Measurements from ENCODE around the gene INTS11.

The INTS11 gene

GRCh38 chr1:1324084-1324523 is 356 bp downstream of the INTS11 start:
- Histone ChIP-seq H3K27ac (peak overlapping the region; percentile 64), H3K27me3 (replicated peaks) (no peaks in the 10 kb centered on the region), H3K36me3 (replicated peaks) (peaks cover 24% of the 10 kb centered on the region), H3K4me3 (ENCODE audit: low read depth, low read length) (peak overlapping the region; percentile 80)
- in situ Hi-C loops (cut with HindIII; ENCODE audit: low pct_ligation_motif_present, low sequenced_read_pairs) = no loop called here
- TF ChIP-seq, protein P1, sequence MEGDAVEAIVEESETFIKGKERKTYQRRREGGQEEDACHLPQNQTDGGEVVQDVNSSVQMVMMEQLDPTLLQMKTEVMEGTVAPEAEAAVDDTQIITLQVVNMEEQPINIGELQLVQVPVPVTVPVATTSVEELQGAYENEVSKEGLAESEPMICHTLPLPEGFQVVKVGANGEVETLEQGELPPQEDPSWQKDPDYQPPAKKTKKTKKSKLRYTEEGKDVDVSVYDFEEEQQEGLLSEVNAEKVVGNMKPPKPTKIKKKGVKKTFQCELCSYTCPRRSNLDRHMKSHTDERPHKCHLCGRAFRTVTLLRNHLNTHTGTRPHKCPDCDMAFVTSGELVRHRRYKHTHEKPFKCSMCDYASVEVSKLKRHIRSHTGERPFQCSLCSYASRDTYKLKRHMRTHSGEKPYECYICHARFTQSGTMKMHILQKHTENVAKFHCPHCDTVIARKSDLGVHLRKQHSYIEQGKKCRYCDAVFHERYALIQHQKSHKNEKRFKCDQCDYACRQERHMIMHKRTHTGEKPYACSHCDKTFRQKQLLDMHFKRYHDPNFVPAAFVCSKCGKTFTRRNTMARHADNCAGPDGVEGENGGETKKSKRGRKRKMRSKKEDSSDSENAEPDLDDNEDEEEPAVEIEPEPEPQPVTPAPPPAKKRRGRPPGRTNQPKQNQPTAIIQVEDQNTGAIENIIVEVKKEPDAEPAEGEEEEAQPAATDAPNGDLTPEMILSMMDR (IDR thresholded peaks at IDR 0.05; ENCODE audit: low read depth, low read length, missing control alignments) = no peak
- no peak for DNase-seq

DNA sequence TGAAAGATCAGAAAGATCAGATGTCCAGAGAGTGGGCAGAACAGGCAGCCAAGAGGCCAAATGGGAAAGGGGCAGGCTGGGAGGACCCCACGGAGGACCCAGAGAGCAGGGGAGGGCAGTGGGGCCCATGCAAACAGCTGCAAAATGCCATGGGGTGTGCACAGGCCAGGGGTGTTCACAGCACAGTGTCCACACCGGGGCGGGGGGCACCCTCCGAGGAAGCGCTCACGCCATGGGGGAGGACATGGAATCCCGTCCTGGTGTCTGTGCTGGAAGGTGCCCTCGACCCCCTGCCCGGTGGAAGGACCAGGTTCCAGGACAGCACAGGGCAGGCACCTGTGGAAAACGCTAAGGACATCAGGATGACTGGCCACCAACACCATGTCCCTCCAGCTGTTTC is 1.5 kb downstream of the INTS11 start:
- no peak for DNase-seq
- no peaks in the 10 kb centered on the region for H3K27me3 ChIP-seq (replicated peaks)
- H3K27ac ChIP-seq = no peak overlapping the region
- peaks cover 25% of the 10 kb centered on the region for H3K36me3 ChIP-seq (replicated peaks)
- TF ChIP-seq, protein P1 (IDR thresholded peaks at IDR 0.05; ENCODE audit: low read depth, low read length, missing control alignments) = no peak
- in situ Hi-C loops (cut with HindIII; ENCODE audit: low pct_ligation_motif_present, low sequenced_read_pairs) = no loop called here
- no peak overlapping the region for H3K4me3 ChIP-seq (ENCODE audit: low read depth, low read length)

DNA sequence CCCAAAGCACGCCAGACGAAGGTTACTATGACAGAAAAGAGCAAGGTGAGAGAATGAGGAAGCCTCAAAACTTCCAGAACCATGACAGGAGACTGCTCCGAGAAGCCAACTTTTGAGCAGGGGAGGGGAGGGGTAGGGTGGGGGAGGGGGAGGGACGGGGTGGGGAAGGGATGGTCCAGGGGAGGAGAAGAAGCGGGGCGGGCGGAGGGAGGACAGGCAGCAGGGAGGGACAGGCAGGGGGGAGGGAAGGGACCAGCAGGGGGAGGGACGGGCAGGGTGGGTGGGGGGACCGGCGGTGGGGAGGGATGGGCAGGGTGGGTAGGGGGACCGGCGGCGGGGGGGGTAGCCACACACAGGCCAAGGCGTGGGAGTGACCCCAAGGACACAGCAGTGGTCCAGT is 2.0 kb downstream of the INTS11 start:
- Histone ChIP-seq H3K27me3 (replicated peaks) (no peaks in the 10 kb centered on the region), H3K36me3 (replicated peaks) (peaks cover 20% of the 10 kb centered on the region), H3K4me3 (ENCODE audit: low read depth, low read length) (no peak overlapping the region), H3K27ac (no peak overlapping the region)
- DNase-seq = no peak
- TF ChIP-seq, protein P1 (IDR thresholded peaks at IDR 0.05; ENCODE audit: low read depth, low read length, missing control alignments) = no peak
- in situ Hi-C loops (cut with HindIII; ENCODE audit: low pct_ligation_motif_present, low sequenced_read_pairs) = no loop called here

DNA sequence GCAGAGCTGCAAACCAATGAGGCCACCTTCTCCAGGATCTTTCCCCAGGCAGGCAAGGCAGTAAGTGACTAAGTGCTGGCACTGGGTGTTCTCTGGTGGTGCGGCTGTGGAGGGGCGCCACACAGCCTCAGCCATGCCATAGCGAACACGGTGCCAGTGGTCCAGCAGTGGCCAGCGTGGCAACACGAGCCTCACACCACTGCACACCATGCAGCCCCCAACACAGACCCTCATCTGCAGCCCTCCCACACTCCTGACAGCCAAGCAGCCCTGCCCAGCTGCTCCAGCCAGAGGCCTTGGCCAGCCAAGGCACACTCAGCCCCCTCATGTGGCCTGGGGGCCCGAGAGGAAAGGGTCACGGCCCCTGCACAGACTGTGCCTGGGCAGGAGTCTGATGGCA is 3.0 kb downstream of the INTS11 start:
- in situ Hi-C loops (cut with HindIII; ENCODE audit: low pct_ligation_motif_present, low sequenced_read_pairs) = no loop called here
- TF ChIP-seq, protein P1 (IDR thresholded peaks at IDR 0.05; ENCODE audit: low read depth, low read length, missing control alignments) = no peak
- H3K27me3 ChIP-seq (replicated peaks) = no peaks in the 10 kb centered on the region
- no peak overlapping the region for H3K27ac ChIP-seq
- peaks cover 17% of the 10 kb centered on the region for H3K36me3 ChIP-seq (replicated peaks)
- no peak for DNase-seq
- no peak overlapping the region for H3K4me3 ChIP-seq (ENCODE audit: low read depth, low read length)

DNA sequence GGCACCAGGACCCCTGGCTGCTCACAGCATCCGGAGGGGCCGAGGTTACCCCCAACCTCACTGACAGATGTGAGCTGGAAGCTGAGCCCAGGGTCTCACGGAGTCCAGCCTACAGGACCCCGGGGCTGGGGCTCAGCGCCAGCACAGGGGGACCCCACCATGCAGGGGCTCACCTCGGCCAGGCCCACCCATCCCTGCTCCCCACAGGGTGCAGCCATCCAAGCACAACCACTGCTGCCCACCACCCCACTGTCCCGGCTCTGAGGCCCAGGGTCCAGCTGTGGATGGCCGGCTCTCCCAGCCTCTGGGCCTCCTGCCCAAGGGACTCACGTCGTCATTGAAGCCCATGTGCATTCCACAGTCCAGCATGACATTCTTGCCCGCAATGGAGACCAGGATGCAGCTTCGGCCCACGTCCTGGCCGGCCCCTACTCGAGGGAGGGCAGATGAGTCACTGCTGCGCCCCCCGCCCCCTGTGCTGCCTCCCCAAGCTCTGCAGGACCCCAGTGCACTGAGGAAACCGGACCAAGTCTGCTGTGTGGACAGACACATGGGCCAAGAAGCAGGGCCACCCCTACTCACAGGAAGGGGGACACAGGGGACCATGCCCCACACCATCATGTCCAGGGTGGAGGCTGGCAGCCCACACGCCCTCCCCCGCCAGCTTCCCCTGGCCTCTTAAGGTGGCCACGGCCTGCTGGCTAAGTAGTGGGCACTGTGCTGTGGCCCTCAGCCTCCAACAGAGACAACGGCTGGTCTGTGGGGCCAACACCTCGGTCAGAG is 3.6 kb downstream of the INTS11 start:
- TF ChIP-seq, protein P1 (IDR thresholded peaks at IDR 0.05; ENCODE audit: low read depth, low read length, missing control alignments) = no peak
- Histone ChIP-seq H3K4me3 (ENCODE audit: low read depth, low read length) (no peak overlapping the region), H3K36me3 (replicated peaks) (peaks cover 17% of the 10 kb centered on the region), H3K27me3 (replicated peaks) (no peaks in the 10 kb centered on the region), H3K27ac (no peak overlapping the region)
- no peak for DNase-seq
- in situ Hi-C loops (cut with HindIII; ENCODE audit: low pct_ligation_motif_present, low sequenced_read_pairs) = no loop called here

DNA sequence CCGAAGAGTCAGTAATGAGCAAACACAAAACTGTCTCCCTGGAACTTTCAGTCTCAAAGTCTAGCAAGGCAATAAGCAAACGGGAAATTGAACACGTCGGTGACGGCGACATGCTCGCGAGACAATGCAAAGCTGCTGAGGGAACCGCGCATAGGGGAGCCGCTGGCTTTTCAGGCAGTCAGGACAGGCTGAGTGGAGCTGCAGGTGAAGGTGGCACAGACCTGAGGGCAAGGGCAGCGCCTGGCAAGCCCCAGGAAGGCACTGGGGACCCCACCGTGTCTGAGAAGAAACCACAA is 4.9 kb downstream of the INTS11 start:
- no peak overlapping the region for H3K4me3 ChIP-seq (ENCODE audit: low read depth, low read length)
- DNase-seq = no peak
- peaks cover 22% of the 10 kb centered on the region for H3K36me3 ChIP-seq (replicated peaks)
- in situ Hi-C loops (cut with HindIII; ENCODE audit: low pct_ligation_motif_present, low sequenced_read_pairs) = no loop called here
- H3K27me3 ChIP-seq (replicated peaks) = no peaks in the 10 kb centered on the region
- TF ChIP-seq, protein P1 (IDR thresholded peaks at IDR 0.05; ENCODE audit: low read depth, low read length, missing control alignments) = no peak
- no peak overlapping the region for H3K27ac ChIP-seq
